HS-27A (cell line): ENCODE measurements around the gene SYNGR1.
"Not testable (repeated sequence)": the region's sequence is repeated elsewhere in the genome, so short reads cannot be mapped to it uniquely, and the experiment has no call there.

Source experiments
- DNase-seq: peaks from one replicate; pipeline ENCODE4 v3.0.0-alpha.2; 2012; ENCODE audit warnings: low read depth, missing footprints

The SYNGR1 gene

GRCh38 chr22:39409516-39410029 lies 59.8 kb downstream of the SYNGR1 start:
- no peak for DNase-seq

GRCh38 chr22:39410264-39410663 lies 60.5 kb downstream of the SYNGR1 start:
- no peak for DNase-seq

DNA sequence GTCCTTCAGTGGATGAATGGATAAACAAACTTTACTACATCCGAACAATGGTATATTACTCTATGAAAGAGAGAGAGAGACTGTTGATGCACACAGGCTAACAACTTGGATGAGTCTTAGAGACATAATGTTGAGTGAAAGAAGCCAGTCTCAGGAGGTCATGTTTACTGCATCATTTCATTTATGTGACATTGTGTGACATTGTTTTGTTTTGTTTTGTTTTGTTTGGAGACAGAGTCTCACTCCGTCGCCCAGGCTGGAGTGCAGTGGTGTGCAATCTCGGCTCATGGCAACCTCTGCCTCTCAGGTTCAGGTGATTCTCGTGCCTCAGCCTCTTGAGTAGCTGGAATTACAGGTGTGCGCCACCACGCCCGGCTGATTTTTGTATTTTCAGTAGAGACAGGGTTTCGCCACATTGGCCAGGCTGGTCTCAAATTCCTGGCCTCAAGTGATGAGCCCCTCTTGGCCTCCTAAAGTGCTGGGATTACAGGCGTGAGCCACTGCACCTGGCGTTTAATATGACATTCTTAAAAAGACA lies 62.1 kb downstream of the SYNGR1 start:
- DNase-seq = not testable (repeated sequence)

- DNase-seq = not testable (repeated sequence)
Observed at GRCh38 chr22:39413204-39413603, 63.4 kb downstream of the SYNGR1 start.

DNA sequence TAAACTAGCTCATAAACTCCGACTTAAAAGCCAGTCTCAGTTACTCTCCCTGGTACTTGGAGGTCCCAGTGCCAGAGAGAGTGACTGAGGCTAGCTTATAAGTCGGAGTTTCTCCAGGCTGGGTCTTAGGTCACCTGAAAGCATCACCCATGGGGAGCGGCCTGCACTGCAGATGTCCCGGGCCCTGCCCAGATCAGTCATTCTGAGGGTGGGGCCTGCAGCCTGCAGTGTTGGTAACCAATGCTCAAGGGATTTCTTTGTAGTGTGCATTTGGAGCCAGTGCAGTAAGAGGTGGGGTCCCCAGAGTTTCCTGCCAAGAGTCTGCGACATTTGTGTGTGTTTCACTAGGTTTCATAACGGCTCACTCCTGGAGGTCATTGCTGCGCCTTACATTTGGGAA lies 64.6 kb downstream of the SYNGR1 start:
- DNase-seq = no peak

- DNase-seq = no peak
Observed at GRCh38 chr22:39414886-39415285, 65.1 kb downstream of the SYNGR1 start.

DNA sequence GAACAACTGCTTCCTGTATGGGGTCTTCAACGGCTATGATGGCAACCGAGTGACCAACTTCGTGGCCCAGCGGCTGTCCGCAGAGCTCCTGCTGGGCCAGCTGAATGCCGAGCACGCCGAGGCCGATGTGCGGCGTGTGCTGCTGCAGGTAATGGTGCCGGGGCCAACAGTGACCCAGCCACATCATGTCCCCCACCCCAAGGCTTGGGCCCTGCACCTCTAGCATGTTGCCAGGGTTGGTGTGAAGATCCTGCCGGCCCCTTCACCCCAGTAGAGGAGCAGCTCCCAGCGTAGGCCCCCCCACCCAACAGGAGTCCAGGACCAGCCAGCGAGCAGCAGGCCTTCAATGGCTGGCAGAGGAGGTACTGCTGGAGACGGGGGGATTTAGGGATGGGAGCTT lies 65.7 kb downstream of the SYNGR1 start:
- DNase-seq = no peak

- DNase-seq = no peak
Observed at GRCh38 chr22:39416319-39416718, 66.5 kb downstream of the SYNGR1 start.

DNA sequence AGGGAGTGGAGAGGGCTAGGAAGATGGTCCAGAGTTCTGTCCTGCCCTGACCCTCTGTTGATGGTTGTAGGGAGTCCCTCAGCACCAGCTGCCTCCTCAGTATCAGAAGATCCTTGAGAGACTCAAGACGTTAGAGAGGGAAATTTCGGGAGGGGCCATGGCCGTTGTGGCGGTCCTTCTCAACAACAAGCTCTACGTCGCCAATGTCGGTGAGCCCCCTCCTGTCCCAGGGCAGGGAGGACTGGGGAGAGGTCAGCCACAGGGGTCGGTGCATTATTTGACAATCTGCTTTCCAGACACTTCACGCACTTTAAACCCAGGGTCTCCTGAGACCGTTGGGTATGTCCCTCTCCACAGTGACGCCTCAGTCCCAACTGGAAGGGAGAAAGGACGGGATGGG lies 67.8 kb downstream of the SYNGR1 start:
- DNase-seq = no peak

DNA sequence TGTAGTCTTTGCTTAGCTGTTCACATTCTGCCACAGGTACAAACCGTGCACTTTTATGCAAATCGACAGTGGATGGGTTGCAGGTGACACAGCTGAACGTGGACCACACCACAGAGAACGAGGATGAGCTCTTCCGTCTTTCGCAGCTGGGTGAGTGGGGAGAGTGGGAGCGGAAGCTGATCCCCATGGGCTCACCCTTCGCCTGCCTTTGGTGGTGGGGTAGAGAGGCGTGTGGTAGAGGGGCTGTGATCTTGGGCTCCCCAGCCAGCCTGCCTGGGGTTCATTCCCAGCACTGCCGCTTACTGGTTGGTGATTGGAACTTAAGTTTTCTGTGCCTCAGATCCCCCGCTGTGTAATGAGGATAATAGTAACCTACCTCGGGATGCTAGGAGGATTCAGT lies 68.9 kb downstream of the SYNGR1 start:
- DNase-seq = no peak

- DNase-seq = no peak
Observed at GRCh38 chr22:39419096-39419495, 69.3 kb downstream of the SYNGR1 start.

DNA sequence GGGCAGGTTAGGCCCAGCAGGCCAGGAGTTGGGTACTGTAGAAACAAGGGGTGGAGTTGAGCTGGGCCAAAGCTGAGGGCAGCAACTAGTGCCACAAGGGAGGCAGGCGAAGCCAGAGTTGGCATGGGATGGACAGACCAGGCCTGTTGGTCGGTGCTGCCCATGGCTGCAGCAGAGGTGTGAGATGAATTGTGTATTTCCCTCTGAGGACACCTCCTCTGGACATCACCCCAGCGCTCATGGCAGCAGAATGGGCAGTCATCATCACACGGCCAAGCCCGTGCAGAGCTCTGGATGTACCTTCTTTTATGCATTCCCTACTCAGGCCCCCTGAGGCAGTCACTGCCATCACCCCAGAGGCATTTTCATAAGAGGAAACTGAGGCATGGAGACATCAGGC lies 70.1 kb downstream of the SYNGR1 start:
- DNase-seq = no peak

- no peak for DNase-seq
Observed at GRCh38 chr22:39421691-39422090, 71.9 kb downstream of the SYNGR1 start.

DNA sequence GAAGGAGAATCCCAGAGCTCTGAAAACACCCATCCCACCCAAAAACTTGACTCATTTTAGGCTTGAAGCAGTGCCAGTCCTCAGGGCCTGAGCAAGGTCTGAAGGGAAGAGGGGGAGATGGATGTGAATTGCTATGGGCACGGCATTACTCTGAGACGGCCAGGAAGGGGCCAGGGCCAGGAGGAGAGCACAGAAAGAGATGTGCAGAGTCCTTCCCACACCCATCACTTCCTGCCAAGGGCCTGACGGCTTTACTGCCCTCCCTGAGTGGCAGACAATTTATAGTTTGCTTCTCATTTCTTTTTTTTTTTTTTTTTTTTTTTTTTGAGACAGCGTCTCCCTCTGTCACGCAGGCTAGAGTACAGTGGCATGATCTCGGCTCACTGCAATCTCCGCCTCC lies 72.3 kb downstream of the SYNGR1 start:
- DNase-seq = no peak

DNA sequence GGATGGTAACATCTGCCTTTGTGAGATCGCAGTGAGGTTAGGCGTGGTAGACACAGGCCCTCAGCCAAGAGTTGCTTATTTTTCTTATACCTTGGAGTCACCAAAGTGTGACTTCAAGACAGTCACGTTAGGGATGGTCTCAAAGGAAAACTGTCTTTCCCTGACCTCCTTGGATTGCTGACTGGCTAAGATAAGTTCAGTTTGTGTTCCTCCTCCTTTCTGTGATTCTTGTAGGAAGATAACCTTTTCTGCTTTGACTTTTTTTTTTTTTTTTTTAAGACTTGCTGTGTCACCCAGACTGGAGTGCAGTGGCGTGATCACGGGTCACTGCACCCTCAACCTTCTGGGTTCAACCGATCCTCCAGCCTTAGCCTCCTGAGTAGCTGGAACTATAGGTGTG lies 72.9 kb downstream of the SYNGR1 start:
- no peak for DNase-seq

DNA sequence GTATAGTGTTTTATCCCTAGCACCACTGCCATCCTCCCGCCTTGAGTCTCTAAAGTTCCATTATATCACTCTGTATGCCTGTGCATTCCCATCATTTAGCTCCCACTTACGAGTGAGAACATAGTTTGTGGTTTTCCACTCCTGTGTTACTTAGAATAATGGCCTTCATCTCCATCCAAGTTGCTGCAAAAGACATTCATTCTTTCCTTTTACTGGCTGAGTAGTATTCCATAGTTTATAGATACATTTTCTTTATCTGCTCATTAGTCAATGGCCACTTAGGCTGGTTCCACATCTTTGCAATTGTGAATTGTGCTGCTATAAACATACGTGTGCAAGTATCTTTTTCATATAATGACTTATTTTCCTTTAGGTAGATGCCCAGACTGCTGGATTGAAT lies 74.2 kb downstream of the SYNGR1 start:
- DNase-seq = no peak

- no peak for DNase-seq
Observed at GRCh38 chr22:39426380-39427043, 76.7 kb downstream of the SYNGR1 start.

DNA sequence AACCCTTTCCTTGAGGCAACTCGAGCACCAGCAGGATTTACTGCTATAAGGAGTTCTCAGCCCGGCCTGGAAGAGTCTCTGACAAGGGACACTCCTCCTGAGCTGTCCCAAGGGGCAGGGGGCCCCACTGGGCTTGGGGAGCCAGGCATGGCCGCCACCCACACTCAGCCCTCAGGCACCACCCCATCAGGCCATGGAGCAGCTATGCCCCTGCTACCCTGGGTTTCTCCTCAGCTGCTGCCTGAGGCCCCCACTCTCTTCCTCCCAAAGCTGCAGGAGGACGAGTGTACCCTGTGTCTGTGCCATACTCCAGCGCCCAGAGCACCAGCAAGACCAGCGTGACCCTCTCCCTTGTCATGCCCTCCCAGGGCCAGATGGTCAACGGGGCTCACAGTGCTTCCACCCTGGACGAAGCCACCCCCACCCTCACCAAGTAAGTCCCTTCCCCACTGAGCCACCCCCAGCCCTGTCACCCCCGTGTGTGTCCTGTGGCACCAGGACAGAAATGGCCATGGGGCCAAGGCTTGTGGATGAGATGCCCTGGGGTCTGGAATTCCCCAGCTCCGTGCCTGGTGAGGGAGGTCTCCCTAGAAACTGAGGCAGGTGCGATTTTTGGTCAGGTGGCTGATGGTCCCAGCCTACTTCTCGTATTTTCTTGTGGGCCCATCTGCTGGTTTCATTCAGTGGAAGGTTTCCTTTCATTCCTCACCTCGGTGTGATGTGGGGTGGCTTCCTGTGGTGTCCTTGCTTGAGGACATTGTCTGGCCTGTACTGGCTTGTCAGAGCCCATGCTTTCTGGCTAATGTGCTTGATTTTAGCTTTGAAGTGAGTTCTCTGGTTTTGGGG lies 78.2 kb downstream of the SYNGR1 start:
- no peak for DNase-seq

DNA sequence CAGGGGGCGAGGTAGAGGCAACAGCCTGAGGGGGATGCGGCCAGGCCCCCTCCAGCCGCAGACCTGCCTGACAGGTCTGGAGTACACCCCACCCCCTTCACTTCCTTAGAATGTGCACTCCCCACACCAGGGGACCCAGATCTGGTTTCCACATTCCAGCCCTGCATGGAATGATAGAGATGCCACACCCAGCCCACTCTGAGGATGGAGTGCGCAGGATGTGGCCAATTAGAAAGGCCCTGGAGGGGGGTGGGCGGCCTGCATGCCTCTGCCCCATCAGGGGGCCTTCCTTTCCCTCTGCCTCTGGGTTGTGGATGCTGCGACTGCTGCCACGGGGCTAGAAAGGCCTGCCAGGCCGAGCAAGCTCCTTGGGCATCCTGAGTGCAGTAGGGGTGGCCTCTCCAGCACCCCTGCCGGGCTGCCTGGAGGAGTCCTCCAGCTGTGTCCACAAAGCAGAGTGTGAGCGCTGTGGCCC lies 78.8 kb downstream of the SYNGR1 start:
- DNase-seq = no peak

DNA sequence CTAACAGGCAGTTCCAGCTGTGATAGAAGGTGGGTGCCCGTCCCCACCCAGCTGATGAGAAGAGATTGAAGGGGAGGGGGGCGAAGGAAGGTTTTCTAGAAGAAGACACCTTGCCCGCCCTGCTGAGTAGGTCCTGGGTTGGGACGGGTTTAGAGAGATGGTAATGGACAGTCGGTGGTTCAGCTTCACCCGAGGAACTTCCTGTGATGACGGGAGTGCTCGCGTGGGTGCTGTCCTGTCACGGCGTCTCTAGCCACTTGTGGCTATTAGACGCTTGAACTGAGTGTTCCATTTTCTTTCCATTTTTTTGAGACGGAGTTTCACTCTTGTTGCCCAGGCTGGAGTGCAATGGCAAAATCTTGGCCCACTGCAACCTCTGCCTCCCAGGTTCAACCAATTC lies 79.4 kb downstream of the SYNGR1 start:
- DNase-seq = no peak

- DNase-seq = no peak
Observed at GRCh38 chr22:39429916-39430575, 80.3 kb downstream of the SYNGR1 start.

DNA sequence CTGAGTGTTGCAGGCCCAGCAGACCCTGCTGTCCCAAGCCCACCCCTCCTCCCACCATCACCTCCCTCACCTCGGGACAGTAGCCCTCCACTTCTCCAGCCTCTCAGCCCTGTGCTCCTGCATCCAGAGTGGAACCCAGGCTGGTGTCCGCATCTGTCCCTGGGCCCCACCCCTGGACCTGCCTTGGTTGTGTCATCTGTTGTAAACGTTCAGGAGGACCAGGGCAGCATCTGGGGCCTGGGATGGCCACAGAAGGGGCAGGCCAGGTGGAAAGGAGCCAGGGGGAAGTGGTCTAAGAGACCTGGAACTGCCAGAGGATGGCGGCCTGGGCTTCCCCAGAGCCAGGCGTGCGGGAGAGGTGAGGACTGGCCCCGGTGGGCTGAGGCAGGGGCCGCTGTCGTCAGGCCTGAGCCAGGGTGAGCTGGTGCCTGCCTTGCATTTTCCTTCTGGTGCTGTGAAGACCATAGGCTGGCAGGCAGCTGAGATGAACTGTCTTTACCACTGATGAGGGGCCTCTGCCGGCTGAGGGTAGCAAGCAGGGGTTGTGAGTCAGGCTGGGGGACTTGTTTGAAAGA lies 80.9 kb downstream of the SYNGR1 start:
- no peak for DNase-seq
